Suprapubic skin (tissue), 4 donors: ENCODE results near the gene AKAP8L. TPM values are rescaled to one million over a fixed set of nuclear protein-coding genes. Genes with fewer than 3 reads are reported as not detected.
"Not testable (repeated sequence)": the region's sequence is repeated elsewhere in the genome, so short reads cannot be mapped to it uniquely, and the experiment has no call there.

Source experiments
- DNase-seq, 2 donors: peaks; one replicate each; pipeline ENCODE4 v3.0.0-alpha.2; 2019; ENCODE audit warnings: low spot score in 2 of 2
- H3K27ac ChIP-seq: fragments of 200-600 bp; sonication (generic); one replicate; pipeline ENCODE4 v1.5.1; 2019
- H3K27me3 ChIP-seq: fragments of 200-600 bp; sonication (generic); one replicate; pipeline ENCODE4 v1.5.1; 2019
- H3K36me3 ChIP-seq: fragments of 200-600 bp; sonication (generic); one replicate; pipeline ENCODE4 v1.5.1; 2019
- H3K4me1 ChIP-seq: fragments of 200-600 bp; sonication (generic); one replicate; pipeline ENCODE4 v1.5.1; 2019
- H3K4me3 ChIP-seq: fragments of 200-600 bp; sonication (generic); one replicate; pipeline ENCODE4 v1.5.1; 2019; ENCODE audit warnings: mild to moderate bottlenecking
- H3K9me3 ChIP-seq: fragments of 200-600 bp; sonication (generic); one replicate; pipeline ENCODE4 v1.5.1; 2019
- EP300 ChIP-seq: sonication (generic); formaldehyde crosslinking; IDR thresholded peaks from one replicate; pipeline ENCODE4 v1.6.1; 2017; ENCODE audit warnings: antibody characterized with exemption
- POLR2A ChIP-seq, 2 donors: fragments of 450-650 bp; IDR thresholded peaks; one replicate each; pipeline ENCODE4 v1.6.1; 2017; ENCODE audit warnings: antibody characterized with exemption in 2 of 2, mild to moderate bottlenecking in 2 of 2, moderate library complexity in 2 of 2
- POLR2AphosphoS5 ChIP-seq, 3 donors: sonication (generic); formaldehyde crosslinking; IDR thresholded peaks; one replicate each; pipeline ENCODE4 v1.6.1; 2017; ENCODE audit warnings: antibody characterized with exemption in 3 of 3
- WGBS: methylation state at CpG from one replicate; pipeline ENCODE4 v1.1.5; 2018; 5-methylcytosine and 5-hydroxymethylcytosine counted together
- total RNA-seq, 4 donors: library from RNA; depleted of rRNA; stranded (reverse); fragments of >200 nt; gene quantifications; one replicate each; pipeline ENCODE4 v1.1.0, GENCODE V29; 2016
- TF ChIP-seq, protein P1 (sequence below), 2 donors: fragments of 200-600 bp in 1 of 2; fragments of 450-650 bp in 1 of 2; sonication (generic) in 1 of 2; IDR thresholded peaks; one replicate each; pipeline ENCODE4 v1.5.1; 2016 to 2019; ENCODE audit warnings: antibody characterized with exemption in 2 of 2, mild to moderate bottlenecking in 1 of 2, moderate library complexity in 1 of 2

The AKAP8L gene
- total RNA-seq, 4 donors from 2014 or later, result 97.5 to 259 (median 118) TPM

DNA sequence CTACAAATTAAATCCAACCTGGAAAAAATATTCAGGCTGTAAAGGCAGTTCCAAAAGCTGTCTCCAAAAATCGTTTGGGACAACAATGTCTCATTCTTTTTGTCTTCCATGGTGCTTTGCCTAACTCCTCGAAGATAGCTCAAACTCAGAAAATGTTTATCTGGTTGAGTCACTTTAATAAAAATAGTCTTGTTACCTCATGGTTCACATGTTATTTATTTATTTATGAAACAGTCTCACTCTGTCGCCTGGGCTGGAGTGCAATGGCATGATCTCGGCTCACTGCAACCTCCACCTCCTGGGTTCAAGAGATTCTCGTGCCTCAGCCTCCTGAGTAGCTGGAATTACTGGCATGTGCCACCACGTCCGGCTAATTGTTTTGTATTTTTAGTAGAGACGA lies 81.6 kb downstream of the AKAP8L start:
- Histone ChIP-seq H3K27ac (no peak overlapping the region), H3K4me3 (no peak overlapping the region), H3K9me3 (no peaks in the 10 kb centered on the region), H3K27me3 (no peaks in the 10 kb centered on the region), H3K4me1 (peaks cover 13% of the 10 kb centered on the region), H3K36me3 (no peaks in the 10 kb centered on the region)
- no peak for TF ChIP-seq EP300
- TF ChIP-seq POLR2A (IDR thresholded peaks at IDR 0.05), result no peak
- no peak for TF ChIP-seq POLR2AphosphoS5 (IDR thresholded peaks at IDR 0.05)
- TF ChIP-seq, protein P1, sequence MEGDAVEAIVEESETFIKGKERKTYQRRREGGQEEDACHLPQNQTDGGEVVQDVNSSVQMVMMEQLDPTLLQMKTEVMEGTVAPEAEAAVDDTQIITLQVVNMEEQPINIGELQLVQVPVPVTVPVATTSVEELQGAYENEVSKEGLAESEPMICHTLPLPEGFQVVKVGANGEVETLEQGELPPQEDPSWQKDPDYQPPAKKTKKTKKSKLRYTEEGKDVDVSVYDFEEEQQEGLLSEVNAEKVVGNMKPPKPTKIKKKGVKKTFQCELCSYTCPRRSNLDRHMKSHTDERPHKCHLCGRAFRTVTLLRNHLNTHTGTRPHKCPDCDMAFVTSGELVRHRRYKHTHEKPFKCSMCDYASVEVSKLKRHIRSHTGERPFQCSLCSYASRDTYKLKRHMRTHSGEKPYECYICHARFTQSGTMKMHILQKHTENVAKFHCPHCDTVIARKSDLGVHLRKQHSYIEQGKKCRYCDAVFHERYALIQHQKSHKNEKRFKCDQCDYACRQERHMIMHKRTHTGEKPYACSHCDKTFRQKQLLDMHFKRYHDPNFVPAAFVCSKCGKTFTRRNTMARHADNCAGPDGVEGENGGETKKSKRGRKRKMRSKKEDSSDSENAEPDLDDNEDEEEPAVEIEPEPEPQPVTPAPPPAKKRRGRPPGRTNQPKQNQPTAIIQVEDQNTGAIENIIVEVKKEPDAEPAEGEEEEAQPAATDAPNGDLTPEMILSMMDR (IDR thresholded peaks at IDR 0.05), result no peak
- 56% methylated on average over 8 of the region's 8 CpGs for WGBS
- DNase-seq, result no peak

DNA sequence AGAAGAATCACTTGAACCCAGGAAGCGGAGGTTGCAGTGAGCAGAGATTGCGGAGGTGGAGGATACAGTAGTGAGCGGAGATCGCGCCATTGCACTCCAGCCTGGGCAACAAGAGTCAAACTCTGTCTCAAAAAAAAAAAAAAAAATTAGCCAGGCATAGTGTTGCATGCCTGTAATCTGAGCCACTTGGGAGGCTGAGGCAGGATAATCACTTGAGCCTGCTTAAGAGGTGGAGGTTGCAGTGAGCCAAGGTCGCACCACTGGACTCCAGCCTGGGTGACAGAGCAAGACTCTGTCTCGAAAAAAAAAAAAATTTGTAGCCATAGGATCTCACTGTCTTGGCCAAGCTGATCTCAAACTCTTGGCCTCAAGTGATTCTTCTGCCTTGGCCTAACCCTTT lies 82.8 kb downstream of the AKAP8L start:
- not testable (repeated sequence) for H3K36me3 ChIP-seq, H3K27ac ChIP-seq, H3K4me3 ChIP-seq, DNase-seq, H3K27me3 ChIP-seq, H3K9me3 ChIP-seq
- peaks cover 13% of the 10 kb centered on the region for H3K4me1 ChIP-seq
- WGBS, result 77% methylated on average over 7 of the region's 7 CpGs

DNA sequence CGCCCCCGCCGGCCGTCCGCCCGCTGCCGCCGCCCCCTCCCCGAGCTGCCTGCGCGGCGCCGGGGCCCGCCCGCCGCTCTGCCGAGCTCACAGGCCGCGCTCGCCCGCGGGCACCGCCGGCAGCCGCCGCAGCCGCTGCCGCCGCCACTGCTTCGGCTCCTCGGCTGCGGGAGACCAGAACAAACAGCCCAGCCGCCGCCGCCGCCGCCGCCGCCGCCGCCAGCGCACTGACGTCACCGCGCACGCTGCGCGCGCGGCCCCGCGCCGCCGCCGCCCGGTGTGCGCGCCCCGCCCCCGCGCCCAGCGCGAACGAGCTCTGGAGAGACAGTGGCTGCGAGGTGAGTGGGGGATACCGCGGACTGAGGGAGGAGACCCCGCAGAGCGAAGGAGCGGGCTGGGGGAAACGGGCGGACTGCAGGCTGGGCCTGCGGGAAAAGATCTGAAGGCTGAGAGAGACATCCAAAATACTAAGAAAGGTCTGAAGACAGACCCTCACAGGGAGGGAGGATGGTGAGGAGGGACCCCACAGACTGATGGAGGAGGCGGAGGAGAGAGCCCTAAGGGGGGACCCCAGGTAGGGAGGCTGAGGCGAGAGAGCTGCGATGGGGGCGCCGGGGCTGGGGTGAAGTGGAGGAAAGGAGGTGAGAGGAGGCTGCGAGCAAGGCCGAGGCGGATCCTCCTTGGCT lies 86.3 kb downstream of the AKAP8L start, which contains the start of gene BRD4:
TSS of gene BRD4 (minus strand) at position 229 of the 686 bp plus-strand sequence. CDS start 59,440 bp downstream, outside the sequence.
- no peaks in the 10 kb centered on the region for H3K9me3 ChIP-seq
- H3K27me3 ChIP-seq, result no peaks in the 10 kb centered on the region
- H3K4me1 ChIP-seq, result peaks cover 47% of the 10 kb centered on the region
- H3K36me3 ChIP-seq, result no peaks in the 10 kb centered on the region
- TF ChIP-seq POLR2A (IDR thresholded peaks at IDR 0.05) (peak in 1 of 2 donors; percentile 65), EP300 (no peak)
- H3K4me3 ChIP-seq, result peak within 1 kb of the TSS; percentile 95
- peak within 1 kb of the TSS; percentile 98 for H3K27ac ChIP-seq
- under 1% methylated on average over 55 of the region's 81 CpGs for WGBS
- peak in 1 of 2 donors; percentile 80 for DNase-seq

DNA sequence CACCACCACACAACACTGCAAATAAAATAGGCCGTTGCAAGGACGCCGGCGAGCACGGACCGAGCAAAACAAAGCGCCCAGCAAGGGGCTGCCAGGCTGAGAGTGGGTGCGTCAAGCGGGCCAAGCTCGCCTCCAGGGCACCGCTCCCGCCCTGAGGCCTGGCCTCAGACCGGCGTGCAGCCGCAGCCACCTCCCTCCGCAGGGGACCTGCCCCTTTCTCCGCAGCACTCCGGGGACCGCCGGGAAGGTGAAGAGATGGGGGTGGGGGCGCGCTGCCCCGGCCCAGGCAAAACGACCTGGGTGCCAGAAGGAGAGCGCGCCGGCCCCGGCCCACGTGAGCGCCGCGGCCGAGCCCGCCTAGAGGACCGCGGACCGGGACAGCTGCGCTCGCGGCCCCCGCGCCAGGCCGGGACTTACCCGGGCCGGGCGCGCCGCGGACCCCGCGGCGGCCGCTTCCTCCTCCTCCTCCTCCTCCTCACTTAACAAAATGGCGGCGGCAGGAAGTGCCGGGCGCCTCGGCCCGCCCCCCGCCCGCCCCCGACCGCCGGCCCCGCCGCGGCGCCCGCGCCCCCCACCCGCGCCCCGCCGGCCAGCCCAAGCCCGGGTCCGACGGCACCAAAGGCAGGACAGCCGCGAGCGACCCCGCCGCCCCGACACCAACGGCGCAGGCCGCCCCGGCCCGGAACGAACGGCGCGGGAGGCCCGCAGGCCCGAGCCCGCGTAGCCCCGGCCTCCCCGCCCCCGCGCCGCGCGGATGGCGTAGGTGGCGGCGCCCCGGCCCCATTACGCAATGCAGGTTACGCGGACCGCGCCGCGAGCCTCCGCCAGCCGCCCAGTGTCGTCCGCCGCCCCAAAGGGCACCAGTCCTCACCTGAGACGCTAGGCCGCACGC lies 87.1 kb downstream of the AKAP8L start:
- no peaks in the 10 kb centered on the region for H3K27me3 ChIP-seq
- peak overlapping the region; percentile 95 for H3K4me3 ChIP-seq
- H3K36me3 ChIP-seq, result no peaks in the 10 kb centered on the region
- H3K27ac ChIP-seq, result peak overlapping the region; percentile 98
- H3K4me1 ChIP-seq, result peaks cover 54% of the 10 kb centered on the region
- 2% methylated on average over 7 of the region's 122 CpGs for WGBS
- H3K9me3 ChIP-seq, result no peaks in the 10 kb centered on the region
- DNase-seq, result peak in 1 of 2 donors; percentile 78
- TF ChIP-seq, protein P1 (IDR thresholded peaks at IDR 0.05), result no peak
- TF ChIP-seq POLR2AphosphoS5 (IDR thresholded peaks at IDR 0.05) (peak in 2 of 3 donors; percentile 55 to 72), POLR2A (IDR thresholded peaks at IDR 0.05) (no peak), EP300 (no peak)

DNA sequence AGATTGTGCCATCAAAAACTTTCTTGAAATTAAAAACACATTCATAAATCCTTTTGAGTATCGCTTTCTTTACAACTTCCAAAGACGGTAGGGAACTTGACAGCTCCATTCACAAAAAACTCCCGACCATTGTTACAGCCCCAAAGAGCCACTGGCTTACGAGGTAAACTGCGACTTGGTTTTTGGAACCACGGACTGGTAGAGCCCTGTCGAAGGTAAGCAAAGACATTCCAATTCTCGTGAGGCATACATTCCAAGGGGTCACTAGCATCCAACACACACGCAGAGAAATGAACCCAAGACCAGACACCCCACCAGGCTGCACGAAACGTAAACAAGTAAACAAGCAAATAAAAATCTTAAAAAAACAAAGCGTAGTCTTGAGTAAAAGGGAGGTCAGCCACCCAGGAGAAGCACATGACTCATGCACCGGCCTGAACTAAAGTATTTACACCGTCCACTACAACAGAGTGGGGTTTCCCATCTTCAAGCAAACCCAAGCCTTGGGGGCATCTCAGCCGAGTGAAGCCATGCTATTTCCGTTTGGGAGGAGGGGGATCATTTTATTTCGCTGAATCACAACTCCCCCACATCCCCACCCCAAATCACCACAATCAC lies 87.9 kb downstream of the AKAP8L start:
- Histone ChIP-seq H3K36me3 (no peaks in the 10 kb centered on the region), H3K27ac (peak overlapping the region; percentile 98), H3K27me3 (no peaks in the 10 kb centered on the region), H3K4me3 (peak overlapping the region; percentile 95), H3K4me1 (peaks cover 60% of the 10 kb centered on the region), H3K9me3 (no peaks in the 10 kb centered on the region)
- no peak for DNase-seq
- WGBS, result 2% methylated on average over 17 of the region's 17 CpGs
- no peak for TF ChIP-seq POLR2A (IDR thresholded peaks at IDR 0.05)
- TF ChIP-seq, protein P1 (IDR thresholded peaks at IDR 0.05), result no peak
- no peak for TF ChIP-seq EP300
- no peak for TF ChIP-seq POLR2AphosphoS5 (IDR thresholded peaks at IDR 0.05)

Other genes with a start within 250 kb of the AKAP8L start
- 100 to 1,000 TPM; 205 to 253 (median 245) TPM for gene NOTCH3, start 218.0 kb downstream of the AKAP8L start, total RNA-seq
- gene EPHX3, start 186.5 kb downstream of the AKAP8L start, total RNA-seq, result 10 to 100 TPM in 3 of 4 donors, 1 to 10 TPM in 1; 8.0 to 81.6 (median 47.5) TPM
- gene BRD4, start 86.4 kb downstream of the AKAP8L start, total RNA-seq, result 100 to 1,000 TPM in 1 of 4 donors, 10 to 100 TPM in 3; 54.8 to 111 (median 68.3) TPM
- 10 to 100 TPM; 25.3 to 77.9 (median 41.6) TPM for gene AKAP8, start 39.2 kb downstream of the AKAP8L start, total RNA-seq
- gene WIZ, start 31.0 kb upstream of the AKAP8L start, total RNA-seq, result 10 to 100 TPM; 39.1 to 44.9 (median 41.0) TPM
- 1 to 10 TPM in 2 of 4 donors, under 1 TPM in 2; 0.70 to 2.4 (median 1.0) TPM for gene RASAL3, start 45.6 kb upstream of the AKAP8L start, total RNA-seq
- under 1 TPM in 1 of 4 donors, not detected in 3; 0.21 TPM for gene PGLYRP2, start 60.5 kb upstream of the AKAP8L start, total RNA-seq
- gene CYP4F22, start 89.5 kb upstream of the AKAP8L start, total RNA-seq, result 10 to 100 TPM; 26.0 to 77.7 (median 55.5) TPM
- gene CYP4F8, start 196.2 kb upstream of the AKAP8L start, total RNA-seq, result 10 to 100 TPM; 14.5 to 18.7 (median 14.9) TPM
- gene CYP4F3, start 221.9 kb upstream of the AKAP8L start, total RNA-seq, result 10 to 100 TPM in 3 of 4 donors, 1 to 10 TPM in 1; 9.5 to 14.4 (median 12.2) TPM